Bronchial epithelial cell (primary cell): ENCODE data around the gene SLC31A1. TPM values are rescaled to one million over a fixed set of nuclear protein-coding genes. Genes with fewer than 3 reads are reported as not detected.

ENCODE experiments used
- DNase-seq: peaks from one replicate; pipeline ENCODE4 v3.0.0-alpha.2; 2010; ENCODE audit warnings: low read depth
- FAIRE-seq: peaks from 2 replicates; lab custom pipeline; 2011; peaks lifted over from hg19 to GRCh38; lab: Jason Lieb, UNC
- H3K27me3 ChIP-seq: 2 replicates; pipeline ENCODE4 v1.5.1; 2011; ENCODE audit warnings: low read length; ENCODE audit not compliant: control insufficient read depth, insufficient read depth
- H3K36me3 ChIP-seq: 2 replicates; pipeline ENCODE4 v1.5.1; 2011; ENCODE audit warnings: low read length; ENCODE audit not compliant: control insufficient read depth, insufficient read depth
- H3K4me3 ChIP-seq: 2 replicates; pipeline ENCODE4 v1.5.1; 2011; ENCODE audit warnings: mild to moderate bottlenecking, low read depth, low read length, control low read depth
- total RNA-seq: library from RNA; depleted of rRNA; stranded (reverse); fragments of >200 nt; gene quantifications from 2 replicates; pipeline ENCODE4 v1.2.1, GENCODE V29; 2014
- TF ChIP-seq, protein P1 (sequence below): IDR thresholded peaks from 2 replicates; pipeline ENCODE4 v1.5.1; 2011; ENCODE audit warnings: mild to moderate bottlenecking, moderate library complexity, low read length, control low read depth, inconsistent platforms; ENCODE audit not compliant: insufficient read depth, severe bottlenecking

The SLC31A1 gene
- total RNA-seq, 1 donor from 2014 or later = 29.7 TPM

- DNase-seq (no peak), FAIRE-seq (no peak)
- H3K36me3 ChIP-seq = peaks cover 5% of the 10 kb centered on the region
Measured at GRCh38 chr9:113210815-113211214, 10.5 kb upstream of the SLC31A1 start.

DNA sequence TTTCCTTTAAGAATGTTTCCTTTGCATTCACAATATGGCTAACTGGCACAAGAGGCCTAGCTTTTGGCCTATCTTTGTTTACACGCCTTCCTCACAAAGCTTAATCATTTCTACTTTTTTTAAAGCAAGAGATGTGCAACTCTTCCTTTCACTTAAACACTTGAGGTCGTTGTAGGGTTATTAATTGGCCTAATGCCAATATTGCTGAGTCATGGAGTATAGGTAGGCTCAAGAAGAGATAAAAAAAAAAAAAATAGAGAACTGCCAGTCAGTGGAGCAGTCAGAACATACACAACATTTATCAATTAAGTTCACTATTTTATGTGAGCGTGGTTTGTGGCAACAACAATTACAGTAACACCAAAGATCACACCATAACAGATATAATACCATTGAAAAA, 6.2 kb upstream of the SLC31A1 start:
- Histone ChIP-seq H3K4me3 (no peak overlapping the region), H3K36me3 (no peaks in the 10 kb centered on the region), H3K27me3 (no peaks in the 10 kb centered on the region)
- TF ChIP-seq, protein P1, sequence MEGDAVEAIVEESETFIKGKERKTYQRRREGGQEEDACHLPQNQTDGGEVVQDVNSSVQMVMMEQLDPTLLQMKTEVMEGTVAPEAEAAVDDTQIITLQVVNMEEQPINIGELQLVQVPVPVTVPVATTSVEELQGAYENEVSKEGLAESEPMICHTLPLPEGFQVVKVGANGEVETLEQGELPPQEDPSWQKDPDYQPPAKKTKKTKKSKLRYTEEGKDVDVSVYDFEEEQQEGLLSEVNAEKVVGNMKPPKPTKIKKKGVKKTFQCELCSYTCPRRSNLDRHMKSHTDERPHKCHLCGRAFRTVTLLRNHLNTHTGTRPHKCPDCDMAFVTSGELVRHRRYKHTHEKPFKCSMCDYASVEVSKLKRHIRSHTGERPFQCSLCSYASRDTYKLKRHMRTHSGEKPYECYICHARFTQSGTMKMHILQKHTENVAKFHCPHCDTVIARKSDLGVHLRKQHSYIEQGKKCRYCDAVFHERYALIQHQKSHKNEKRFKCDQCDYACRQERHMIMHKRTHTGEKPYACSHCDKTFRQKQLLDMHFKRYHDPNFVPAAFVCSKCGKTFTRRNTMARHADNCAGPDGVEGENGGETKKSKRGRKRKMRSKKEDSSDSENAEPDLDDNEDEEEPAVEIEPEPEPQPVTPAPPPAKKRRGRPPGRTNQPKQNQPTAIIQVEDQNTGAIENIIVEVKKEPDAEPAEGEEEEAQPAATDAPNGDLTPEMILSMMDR = no peak
- FAIRE-seq (no peak), DNase-seq (peak; percentile 88)

More at GRCh38 chr9:113210815-113211214, 10.5 kb upstream of the SLC31A1 start:
- no peaks in the 10 kb centered on the region for H3K27me3 ChIP-seq
- TF ChIP-seq, protein P1 = no peak
- H3K4me3 ChIP-seq = no peak overlapping the region

DNA sequence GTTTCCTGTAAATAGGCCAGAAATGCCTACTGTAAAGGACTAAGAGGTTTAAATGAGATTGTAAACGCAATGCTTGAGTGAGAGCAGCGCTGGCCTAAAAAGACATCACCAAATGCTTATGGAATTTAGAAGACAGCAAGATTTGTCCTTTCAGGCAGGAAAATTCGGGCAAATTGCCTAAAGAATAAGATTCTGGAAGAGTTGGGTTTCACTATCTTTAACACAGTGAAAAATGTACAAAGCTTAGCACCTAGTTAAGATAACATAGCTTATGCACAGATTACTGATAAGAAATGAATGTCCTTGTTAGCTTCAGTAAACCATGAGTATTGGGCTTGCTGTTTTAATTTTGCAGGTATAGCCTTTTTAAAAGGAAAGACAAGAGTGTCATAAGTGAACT, 4.9 kb upstream of the SLC31A1 start:
- TF ChIP-seq, protein P1 = no peak
- DNase-seq = no peak
- Histone ChIP-seq H3K36me3 (no peaks in the 10 kb centered on the region), H3K4me3 (no peak overlapping the region), H3K27me3 (no peaks in the 10 kb centered on the region)
- no peak for FAIRE-seq

- no peaks in the 10 kb centered on the region for H3K36me3 ChIP-seq
- TF ChIP-seq, protein P1 = no peak
- DNase-seq = no peak
- H3K27me3 ChIP-seq = no peaks in the 10 kb centered on the region
- no peak overlapping the region for H3K4me3 ChIP-seq
- FAIRE-seq = no peak
Measured at GRCh38 chr9:113219186-113219936, 2.0 kb upstream of the SLC31A1 start.

- FAIRE-seq (no peak), DNase-seq (peak; percentile 5)
- Histone ChIP-seq H3K27me3 (no peaks in the 10 kb centered on the region), H3K4me3 (peak overlapping the region; percentile 78), H3K36me3 (no peaks in the 10 kb centered on the region)
- TF ChIP-seq, protein P1 = no peak
Measured at GRCh38 chr9:113219969-113220368, 1.4 kb upstream of the SLC31A1 start.
